Measurements from ENCODE around the gene H2AZ1. TPM values are rescaled to one million over a fixed set of nuclear protein-coding genes. Genes with fewer than 3 reads are reported as not detected.
A peak's percentile ranks its signal among the peaks of the same experiment; 100 is the strongest.

H2AZ1 gene
- polyA plus RNA-seq, 3 donors from 2014 or later, result 375 to 574 (median 414) TPM

GRCh38 chr4:99927566-99927965, 22.5 kb downstream of the H2AZ1 start:
- Mint-ChIP-seq H3K4me3 (no peak overlapping the region), H3K27ac (peak overlapping the region in 1 of 6 donors; percentile 39), H3K36me3 (peaks cover 1 to 8% (median 3%) of the 10 kb centered on the region in 3 donors), H3K9me3 (no peaks in the 10 kb centered on the region), H3K27me3 (ENCODE audit: low read depth in 3 of 3) (peaks cover 0 to 2% (median 0%) of the 10 kb centered on the region in 3 donors), H3K4me1 (peaks cover 30 to 63% of the 10 kb centered on the region in 2 donors)
- DNase-seq, result no peak

GRCh38 chr4:99921174-99921573, 28.9 kb downstream of the H2AZ1 start:
- no peak for DNase-seq
- H3K4me1 Mint-ChIP-seq, result peaks cover 8 to 33% of the 10 kb centered on the region in 2 donors

GRCh38 chr4:99918656-99919055, 31.4 kb downstream of the H2AZ1 start:
- Mint-ChIP-seq H3K9me3 (peaks cover 0 to 9% (median 4%) of the 10 kb centered on the region in 6 donors), H3K27me3 (ENCODE audit: low read depth in 3 of 3) (no peaks in the 10 kb centered on the region), H3K36me3 (peaks cover 35 to 40% (median 39%) of the 10 kb centered on the region in 3 donors), H3K4me1 (peaks cover 11 to 38% of the 10 kb centered on the region in 2 donors), H3K4me3 (no peak overlapping the region), H3K27ac (no peak overlapping the region)
- DNase-seq, result no peak

More at GRCh38 chr4:99921174-99921573, 28.9 kb downstream of the H2AZ1 start:
- Mint-ChIP-seq H3K9me3 (peaks cover 0 to 9% (median 4%) of the 10 kb centered on the region in 6 donors), H3K36me3 (peaks cover 19 to 30% (median 28%) of the 10 kb centered on the region in 3 donors), H3K27me3 (ENCODE audit: low read depth in 3 of 3) (no peaks in the 10 kb centered on the region), H3K4me3 (no peak overlapping the region), H3K27ac (peak overlapping the region in 2 of 6 donors; percentile 15 to 62)

GRCh38 chr4:99917575-99917974, 32.5 kb downstream of the H2AZ1 start:
- no peaks in the 10 kb centered on the region for H3K27me3 Mint-ChIP-seq (ENCODE audit: low read depth in 3 of 3)
- no peak for DNase-seq
- peaks cover 0 to 9% (median 4%) of the 10 kb centered on the region in 6 donors for H3K9me3 Mint-ChIP-seq
- H3K4me1 Mint-ChIP-seq, result peaks cover 11 to 38% of the 10 kb centered on the region in 2 donors
- peaks cover 36 to 43% (median 41%) of the 10 kb centered on the region in 3 donors for H3K36me3 Mint-ChIP-seq
- H3K27ac Mint-ChIP-seq, result peak overlapping the region in 1 of 6 donors; percentile 24
- no peak overlapping the region for H3K4me3 Mint-ChIP-seq

- DNase-seq, result no peak
- peaks cover 36 to 41% (median 36%) of the 10 kb centered on the region in 3 donors for H3K36me3 Mint-ChIP-seq
- peaks cover 0 to 1% (median 0%) of the 10 kb centered on the region in 3 donors for H3K27me3 Mint-ChIP-seq (ENCODE audit: low read depth in 3 of 3)
- H3K4me1 Mint-ChIP-seq, result peaks cover 8 to 48% of the 10 kb centered on the region in 2 donors
- H3K27ac Mint-ChIP-seq, result peak overlapping the region in 2 of 6 donors; percentile 2 to 51
- peaks cover 0 to 9% (median 4%) of the 10 kb centered on the region in 6 donors for H3K9me3 Mint-ChIP-seq
- no peak overlapping the region for H3K4me3 Mint-ChIP-seq
These were observed 34.6 kb downstream of the H2AZ1 start for GRCh38 chr4:99915449-99915848.

Other genes with a start within 250 kb of the H2AZ1 start
- gene DAPP1, start 133.4 kb downstream of the H2AZ1 start, polyA plus RNA-seq, result 10 to 100 TPM; 11.7 to 13.8 (median 13.2) TPM
- 10 to 100 TPM; 29.9 to 67.2 (median 47.3) TPM for gene LAMTOR3, start 55.8 kb downstream of the H2AZ1 start, polyA plus RNA-seq
- 10 to 100 TPM; 48.4 to 83.0 (median 53.4) TPM for gene DNAJB14, start 3.7 kb downstream of the H2AZ1 start, polyA plus RNA-seq
- not detected for gene DDIT4L, start 240.2 kb upstream of the H2AZ1 start, polyA plus RNA-seq

All from immature natural killer cell (primary cell).